ENCODE measurements around the gene VPS45.

DNA sequence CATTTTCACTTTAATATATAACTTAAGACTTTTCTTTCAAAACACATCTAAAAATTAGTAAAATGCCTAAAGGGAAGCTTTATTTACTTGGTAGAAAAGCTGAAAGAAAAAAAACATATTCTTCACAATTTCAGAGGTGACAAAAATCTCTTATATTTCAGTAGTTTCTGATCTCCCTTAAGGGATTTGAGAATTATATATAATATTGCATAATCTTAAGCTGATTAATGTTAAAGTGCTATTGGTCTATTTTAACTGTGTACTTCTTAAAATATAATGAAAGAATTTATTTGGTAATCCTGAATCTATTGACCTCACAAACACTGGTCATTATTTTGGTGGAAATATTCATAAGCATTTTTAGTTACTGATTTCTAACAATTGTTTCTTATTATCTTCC, 1.2 kb upstream of the VPS45 start:
- TF ChIP-seq EZH2phosphoT487 (conservative IDR thresholded peaks at IDR 0.05; ENCODE audit: low read length): no peak
- TF ChIP-seq, protein P1, sequence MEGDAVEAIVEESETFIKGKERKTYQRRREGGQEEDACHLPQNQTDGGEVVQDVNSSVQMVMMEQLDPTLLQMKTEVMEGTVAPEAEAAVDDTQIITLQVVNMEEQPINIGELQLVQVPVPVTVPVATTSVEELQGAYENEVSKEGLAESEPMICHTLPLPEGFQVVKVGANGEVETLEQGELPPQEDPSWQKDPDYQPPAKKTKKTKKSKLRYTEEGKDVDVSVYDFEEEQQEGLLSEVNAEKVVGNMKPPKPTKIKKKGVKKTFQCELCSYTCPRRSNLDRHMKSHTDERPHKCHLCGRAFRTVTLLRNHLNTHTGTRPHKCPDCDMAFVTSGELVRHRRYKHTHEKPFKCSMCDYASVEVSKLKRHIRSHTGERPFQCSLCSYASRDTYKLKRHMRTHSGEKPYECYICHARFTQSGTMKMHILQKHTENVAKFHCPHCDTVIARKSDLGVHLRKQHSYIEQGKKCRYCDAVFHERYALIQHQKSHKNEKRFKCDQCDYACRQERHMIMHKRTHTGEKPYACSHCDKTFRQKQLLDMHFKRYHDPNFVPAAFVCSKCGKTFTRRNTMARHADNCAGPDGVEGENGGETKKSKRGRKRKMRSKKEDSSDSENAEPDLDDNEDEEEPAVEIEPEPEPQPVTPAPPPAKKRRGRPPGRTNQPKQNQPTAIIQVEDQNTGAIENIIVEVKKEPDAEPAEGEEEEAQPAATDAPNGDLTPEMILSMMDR (IDR thresholded peaks at IDR 0.05; ENCODE audit: insufficient read depth, low read length, poor library complexity, severe bottlenecking): no peak

Measured in SU-DHL-6 (cell line).